Endothelial cell of umbilical vein (primary cell): ENCODE data around the gene POLR1C.

Experiments used
- CTCF ChIP-seq, 2 donors: IDR thresholded peaks; 1 replicate in 1 of 2; 2 replicates in 1 of 2; pipeline ENCODE4 v1.5.1; 2011; ENCODE audit warnings: low read length in 2 of 2, mild to moderate bottlenecking in 2 of 2, moderate library complexity in 2 of 2, control low read depth in 1 of 2, inconsistent platforms in 1 of 2, low read depth in 1 of 2; ENCODE audit not compliant: insufficient read depth in 1 of 2; ENCODE audit errors: extremely low read depth in 1 of 2
- EZH2 ChIP-seq: IDR thresholded peaks from 2 replicates; pipeline ENCODE4 v1.6.1; 2012; ENCODE audit warnings: borderline replicate concordance, low read depth, mild to moderate bottlenecking, moderate library complexity, low read length, inconsistent platforms; ENCODE audit not compliant: severe bottlenecking
- GATA2 ChIP-seq: IDR thresholded peaks from 2 replicates; pipeline ENCODE4 v1.7.0; 2011; ENCODE audit warnings: low read depth, mild to moderate bottlenecking, moderate library complexity, mixed read lengths, low read length; ENCODE audit not compliant: insufficient read length, insufficient read depth
- MYC ChIP-seq: IDR thresholded peaks from one replicate; pipeline ENCODE4 v1.6.1; 2011; ENCODE audit warnings: mild to moderate bottlenecking, low read depth, low read length
- POLR2A ChIP-seq: IDR thresholded peaks from 2 replicates; pipeline ENCODE4 v1.6.1; 2012; ENCODE audit warnings: low read depth, mild to moderate bottlenecking, control low read depth, low read length
- POLR2AphosphoS5 ChIP-seq: IDR thresholded peaks from 2 replicates; pipeline ENCODE4 v1.6.1; 2012; ENCODE audit warnings: low read depth, mild to moderate bottlenecking, control low read depth, low read length, moderate library complexity; ENCODE audit not compliant: insufficient read depth

- TF ChIP-seq POLR2A (no peak), CTCF (IDR thresholded peaks at IDR 0.05; ENCODE audit: extremely low read depth in 1 of 2, insufficient read depth in 1 of 2, low read depth in 1 of 2, low read length in 2 of 2) (no peak), POLR2AphosphoS5 (no peak), MYC (no peak), EZH2 (no peak), GATA2 (no peak)
These were observed 22.1 kb upstream of the POLR1C start for GRCh38 chr6:43494766-43495165.
